ENCODE measurements around the gene LRIT2.
"Not testable (repeated sequence)": the region's sequence is repeated elsewhere in the genome, so short reads cannot be mapped to it uniquely, and the experiment has no call there.

LRIT2 gene

DNA sequence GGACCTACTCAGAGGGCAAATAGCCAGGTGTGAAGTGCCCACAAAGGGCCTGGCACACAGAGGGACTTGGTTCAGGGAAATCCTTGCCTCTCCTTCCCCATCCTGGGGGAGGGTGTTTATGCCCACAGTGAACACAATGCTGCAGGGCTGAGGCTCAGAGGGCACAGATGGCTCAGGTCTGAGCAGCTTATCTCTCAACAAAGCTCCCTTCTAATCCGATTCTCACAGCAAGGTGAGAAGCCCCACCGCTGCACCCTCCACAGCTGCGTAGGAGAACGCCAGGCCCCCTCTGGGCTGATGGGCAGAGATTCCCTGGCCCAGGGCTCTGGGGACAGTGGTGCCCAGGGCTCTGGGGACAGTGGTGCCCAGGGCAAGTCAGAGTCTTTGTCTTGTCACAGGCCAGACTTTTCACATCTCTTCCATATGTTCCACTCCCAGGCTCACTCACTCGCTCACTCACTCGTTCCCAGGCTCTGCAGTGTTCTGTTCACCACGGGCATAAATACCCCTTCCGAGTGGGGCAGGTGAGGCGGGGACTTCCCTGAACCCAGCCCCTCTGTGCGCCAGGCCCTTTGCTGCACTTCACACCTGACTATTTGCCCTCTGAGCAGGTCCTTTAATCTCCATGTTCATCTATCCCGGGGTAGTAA is 39.7 kb downstream of the LRIT2 start:
- FAIRE-seq (no peak), DNase-seq (ENCODE audit: low spot score) (no peak)

DNA sequence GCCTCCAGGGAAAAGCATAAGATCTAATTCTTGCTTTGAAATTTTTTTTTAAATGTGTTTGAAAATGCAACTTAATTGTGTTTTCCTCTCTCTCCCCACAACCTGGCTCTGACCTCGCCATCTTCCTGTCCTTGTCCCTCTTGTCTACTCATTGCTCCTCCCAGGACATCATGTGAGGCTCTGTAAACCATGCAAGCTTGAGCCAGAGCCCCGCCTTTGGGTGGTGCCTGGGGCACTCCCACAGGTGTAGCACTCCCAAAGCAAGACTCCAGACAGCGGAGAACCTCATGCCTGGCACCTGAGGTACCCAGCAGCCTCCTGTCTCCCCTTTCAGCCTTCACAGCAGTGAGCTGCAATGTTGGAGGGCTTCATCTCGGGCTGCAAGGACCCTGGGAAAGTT is 40.8 kb downstream of the LRIT2 start:
- DNase-seq (ENCODE audit: low spot score) = no peak
- no peak for FAIRE-seq

- DNase-seq (ENCODE audit: low spot score) = no peak
- no peak for FAIRE-seq
These were observed 43.7 kb downstream of the LRIT2 start for GRCh38 chr10:84181631-84182030.

DNA sequence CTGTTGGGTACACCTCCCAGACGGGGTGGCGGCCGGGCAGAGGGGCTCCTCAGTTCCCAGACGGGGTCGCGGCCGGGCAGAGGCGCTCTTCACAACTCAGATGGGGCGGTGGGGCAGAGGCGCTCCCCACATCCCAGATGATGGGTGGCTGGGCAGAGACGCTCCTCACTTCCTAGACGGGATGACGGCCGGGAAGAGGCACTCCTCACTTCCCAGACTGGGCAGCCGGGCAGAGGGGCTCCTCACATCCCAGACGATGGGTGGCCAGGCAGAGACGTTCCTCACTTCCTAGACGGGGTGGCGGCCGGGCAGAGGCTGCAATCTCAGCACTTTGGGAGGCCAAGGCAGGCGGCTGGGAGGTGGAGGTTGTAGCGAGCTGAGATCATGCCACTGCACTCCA is 45.0 kb downstream of the LRIT2 start:
- DNase-seq (ENCODE audit: low spot score); FAIRE-seq: not testable (repeated sequence)

DNA sequence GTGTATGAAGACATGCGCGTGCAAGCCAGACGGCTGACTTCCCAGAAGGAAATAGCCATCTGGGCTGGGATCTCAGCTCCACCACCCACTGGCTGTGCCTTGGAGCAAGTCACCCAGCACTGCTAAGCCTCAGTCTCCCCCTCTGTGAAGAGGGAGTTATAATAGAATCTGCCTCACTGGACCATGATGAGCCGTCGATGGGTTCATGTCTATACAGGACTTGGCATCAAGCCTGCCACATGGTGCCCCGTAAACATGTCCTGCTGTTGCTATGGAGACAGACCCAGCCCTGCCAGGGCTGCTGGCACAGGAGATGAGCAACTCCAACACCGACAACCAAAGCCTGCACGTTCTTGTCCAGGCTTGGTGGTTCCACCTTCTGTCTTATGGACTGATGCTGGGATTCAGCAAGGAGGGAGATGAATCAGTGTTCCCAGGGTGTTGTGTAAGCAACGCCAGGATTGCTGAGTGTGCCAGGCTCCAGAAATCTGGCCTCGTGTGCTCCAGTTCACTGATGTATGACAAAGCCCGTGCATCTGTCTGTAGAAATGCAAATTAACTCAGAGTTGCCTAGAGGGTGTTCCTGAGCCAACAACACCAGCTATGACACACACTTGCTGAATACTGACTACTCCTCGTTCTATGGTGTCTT is 46.2 kb downstream of the LRIT2 start:
- DNase-seq (ENCODE audit: low spot score) = no peak
- FAIRE-seq = no peak

DNA sequence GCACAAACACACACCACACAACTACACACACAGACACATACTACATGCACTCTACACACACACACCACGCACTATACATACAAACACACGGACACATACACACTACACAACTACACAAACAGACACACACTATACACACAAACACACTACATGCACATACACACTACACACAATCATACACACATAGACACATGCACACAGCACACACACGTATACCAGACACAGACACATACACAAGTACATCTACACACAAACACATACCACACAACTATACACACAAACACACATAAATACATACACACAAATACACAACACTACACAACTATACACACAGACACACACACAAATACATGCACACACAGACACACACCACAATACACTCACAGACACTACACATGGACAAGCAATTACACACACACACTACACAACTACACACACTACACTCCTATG is 47.2 kb downstream of the LRIT2 start:
- FAIRE-seq (peak; percentile 98), DNase-seq (ENCODE audit: low spot score) (no peak)

DNA sequence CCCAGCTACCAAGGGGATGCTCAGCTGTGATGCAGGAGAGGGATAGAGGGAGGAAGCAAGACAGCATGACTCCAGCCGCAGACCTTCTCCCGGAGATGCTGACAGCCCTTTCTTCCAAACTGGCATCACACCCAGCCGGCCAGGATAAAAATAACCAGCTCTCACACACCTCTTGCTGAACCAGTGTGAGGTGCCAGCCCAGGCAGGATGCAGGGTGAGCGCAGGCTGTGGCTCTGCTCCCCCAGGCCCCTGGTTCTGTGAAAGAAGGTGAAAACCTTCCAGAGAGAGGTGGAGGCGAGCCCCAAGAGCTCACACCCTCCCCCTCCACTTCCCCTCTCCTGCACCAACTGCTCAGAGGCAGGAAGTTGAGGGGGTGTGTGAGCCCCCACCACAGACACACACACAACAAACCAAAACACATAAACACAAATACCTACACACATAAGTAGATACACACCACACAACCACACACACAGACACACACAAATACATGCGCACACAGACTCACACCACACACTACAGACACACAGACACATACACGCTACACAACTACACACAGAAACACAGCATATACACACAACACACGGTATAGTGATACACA is 47.7 kb downstream of the LRIT2 start:
- DNase-seq (ENCODE audit: low spot score) (no peak), FAIRE-seq (no peak)

GRCh38 chr10:84176836-84177474 is 48.4 kb downstream of the LRIT2 start:
- DNase-seq (ENCODE audit: low spot score) = no peak
- no peak for FAIRE-seq

- DNase-seq (ENCODE audit: low spot score) (no peak), FAIRE-seq (no peak)
These were observed 49.0 kb downstream of the LRIT2 start for GRCh38 chr10:84176351-84176750.

DNA sequence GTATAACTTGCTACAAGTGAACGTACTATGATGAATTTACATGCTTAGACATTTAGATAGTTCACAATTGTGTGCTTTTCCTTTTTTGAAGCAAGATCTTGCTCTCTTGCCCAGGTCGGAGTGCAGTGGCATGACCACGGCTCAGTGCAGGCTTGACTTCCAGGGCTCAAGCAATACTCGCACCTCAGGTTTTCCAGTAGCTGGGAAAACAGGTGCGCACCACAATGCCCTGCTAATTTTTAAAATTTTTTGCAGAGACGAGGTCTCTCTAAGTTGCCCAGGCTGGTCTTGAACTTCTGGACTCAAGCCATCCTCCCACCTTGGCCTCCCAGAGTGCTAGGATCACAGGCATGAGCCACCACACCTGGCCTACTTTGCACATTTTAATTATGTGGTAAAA is 49.9 kb downstream of the LRIT2 start:
- no peak for DNase-seq (ENCODE audit: low spot score)
- no peak for FAIRE-seq

- no peak for DNase-seq (ENCODE audit: low spot score)
- FAIRE-seq = no peak
These were observed 51.8 kb downstream of the LRIT2 start, which contains the start of gene GPR15LG for GRCh38 chr10:84173501-84173929. Gene GPR15LG, plus strand, starts transcription at chr10:84173801. Its CDS starts 51 bp downstream, at chr10:84173852.

GRCh38 chr10:84172467-84173356 is 52.6 kb downstream of the LRIT2 start:
- DNase-seq (ENCODE audit: low spot score) (no peak), FAIRE-seq (no peak)

DNA sequence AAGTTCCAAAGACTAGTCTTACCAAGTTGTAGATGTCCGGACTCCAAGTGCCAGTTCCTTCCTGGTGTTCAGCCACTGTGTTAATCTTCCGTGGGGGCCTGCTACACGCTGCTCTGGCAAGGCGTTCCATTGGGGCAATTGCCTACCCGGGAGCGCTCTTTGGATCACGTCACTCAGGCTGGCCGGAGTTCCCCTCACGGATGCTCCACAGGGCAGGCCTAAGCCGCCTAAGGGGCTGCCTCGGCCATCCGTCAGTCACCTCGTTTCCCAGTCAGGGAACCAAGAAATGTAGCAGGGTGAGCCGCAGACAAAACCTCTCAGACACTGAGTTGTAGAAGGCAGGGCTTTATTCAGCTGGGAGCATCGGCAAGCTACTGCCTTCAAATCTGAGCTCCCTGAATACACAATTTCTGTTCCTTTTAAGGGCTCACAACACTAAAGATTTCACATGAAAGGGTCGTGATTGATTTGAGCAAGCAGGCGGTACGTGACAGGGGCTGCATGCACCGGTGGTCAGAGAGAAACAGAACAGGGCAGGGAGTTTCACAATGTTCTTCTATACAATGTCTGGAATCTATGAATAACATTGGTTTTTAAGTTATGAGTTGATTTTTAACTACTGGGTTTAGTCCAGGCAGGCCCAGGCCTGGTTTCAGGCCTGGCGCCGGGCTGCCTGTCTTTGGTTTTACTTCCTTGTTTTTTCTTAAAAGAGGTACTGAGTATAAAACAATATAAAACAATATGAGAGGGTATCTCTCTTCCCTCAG is 53.5 kb downstream of the LRIT2 start:
- FAIRE-seq; DNase-seq (ENCODE audit: low spot score): not testable (repeated sequence)

DNA sequence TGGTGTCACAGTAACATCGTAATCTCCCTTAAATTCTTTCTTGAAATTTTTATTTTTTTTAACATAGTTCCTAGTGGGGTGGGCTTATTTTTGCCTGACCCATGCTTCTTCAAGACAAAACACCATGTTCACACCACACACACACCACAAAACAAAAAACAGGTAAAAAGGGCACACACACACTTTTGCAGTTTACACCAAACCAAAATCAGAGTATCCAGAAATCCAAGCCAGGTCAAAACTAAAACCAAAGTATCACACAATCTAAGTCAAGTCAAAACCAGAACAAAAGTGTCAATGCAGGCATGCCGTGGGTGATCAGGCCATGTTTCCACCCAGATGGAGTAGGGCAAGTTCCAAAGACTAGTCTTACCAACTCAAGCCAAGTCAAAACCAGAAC is 54.1 kb downstream of the LRIT2 start:
- DNase-seq (ENCODE audit: low spot score); FAIRE-seq: not testable (repeated sequence)

Measured in urothelium cell line (cell line).